ENCODE data around the gene ZNF782. TPM values are rescaled to one million over a fixed set of nuclear protein-coding genes. Genes with fewer than 3 reads are reported as not detected.
"Not testable (repeated sequence)": the region's sequence is repeated elsewhere in the genome, so short reads cannot be mapped to it uniquely, and the experiment has no call there.

Gene ZNF782
- total RNA-seq, 1 donor from 2014 or later, result 10.1 TPM

GRCh38 chr9:96852676-96853075 is 1.6 kb downstream of the ZNF782 start:
- no peak for DNase-seq

- DNase-seq, result no peak
Measured at GRCh38 chr9:96844040-96844439, 10.3 kb downstream of the ZNF782 start.

GRCh38 chr9:96818533-96818932 is 35.8 kb downstream of the ZNF782 start:
- no peak for DNase-seq

- no peak for DNase-seq
Measured at GRCh38 chr9:96817973-96818372, 36.3 kb downstream of the ZNF782 start.

GRCh38 chr9:96813607-96814006 is 40.7 kb downstream of the ZNF782 start:
- DNase-seq, result no peak

GRCh38 chr9:96798959-96799358 is 55.4 kb downstream of the ZNF782 start:
- DNase-seq, result not testable (repeated sequence)

GRCh38 chr9:96784021-96784420 is 70.3 kb downstream of the ZNF782 start:
- DNase-seq, result no peak

GRCh38 chr9:96782235-96782634 is 72.1 kb downstream of the ZNF782 start:
- DNase-seq, result no peak

- no peak for DNase-seq
Measured at GRCh38 chr9:96781552-96781951, 72.8 kb downstream of the ZNF782 start.

GRCh38 chr9:96779089-96779488 is 75.2 kb downstream of the ZNF782 start:
- no peak for DNase-seq

- no peak for DNase-seq
Measured at GRCh38 chr9:96777426-96777864, 76.9 kb downstream of the ZNF782 start.

- DNase-seq, result no peak
Measured at GRCh38 chr9:96771124-96771523, 83.2 kb downstream of the ZNF782 start.

- no peak for DNase-seq
Measured at GRCh38 chr9:96769989-96770388, 84.3 kb downstream of the ZNF782 start.

Other genes starting within 250 kb of the ZNF782 start
- gene CDC14B, start 234.7 kb downstream of the ZNF782 start, total RNA-seq, result 31.3 TPM
- gene PRXL2C, start 199.2 kb downstream of the ZNF782 start, total RNA-seq, result 23.1 TPM
- 16.7 TPM for gene ZNF510, start 76.4 kb downstream of the ZNF782 start, total RNA-seq
- gene NUTM2G, start 74.3 kb upstream of the ZNF782 start, total RNA-seq, result not detected
- gene CTSV, start 184.6 kb upstream of the ZNF782 start, total RNA-seq, result 2.9 TPM

Data from tongue (tissue), 2 donors.